Muscle layer of duodenum (tissue), 2 donors: ENCODE results near the gene NUDT16L1.
"Not testable (repeated sequence)": the region's sequence is repeated elsewhere in the genome, so short reads cannot be mapped to it uniquely, and the experiment has no call there.

Experiments
- H3K27ac ChIP-seq: one replicate; pipeline ENCODE4 v1.7.0; 2013; ENCODE audit warnings: mild to moderate bottlenecking, low read length
- H3K27me3 ChIP-seq: one replicate; pipeline ENCODE4 v1.7.0; 2013; ENCODE audit warnings: low read depth, mild to moderate bottlenecking, control low read depth, low read length
- H3K36me3 ChIP-seq, 2 donors: one replicate each; pipeline ENCODE4 v1.7.0; 2013; ENCODE audit warnings: low read length in 2 of 2, control low read depth in 1 of 2, mild to moderate bottlenecking in 1 of 2; ENCODE audit not compliant: insufficient read depth in 2 of 2, control insufficient read depth in 1 of 2
- H3K4me1 ChIP-seq, 2 donors: one replicate each; pipeline ENCODE4 v1.7.0; 2013; ENCODE audit warnings: low read length in 2 of 2, mild to moderate bottlenecking in 2 of 2, control low read depth in 1 of 2, moderate library complexity in 1 of 2; ENCODE audit not compliant: insufficient read depth in 2 of 2, control insufficient read depth in 1 of 2
- H3K4me3 ChIP-seq, 2 donors: one replicate each; pipeline ENCODE4 v1.7.0; 2013; ENCODE audit warnings: low read length in 2 of 2, low read depth in 1 of 2, mild to moderate bottlenecking in 1 of 2
- H3K9me3 ChIP-seq, 2 donors: one replicate each; pipeline ENCODE4 v1.7.0; 2013; ENCODE audit warnings: low read length in 2 of 2, control low read depth in 1 of 2, mild to moderate bottlenecking in 1 of 2; ENCODE audit not compliant: control insufficient read depth in 1 of 2
- donor health status: healthy.

NUDT16L1 gene

DNA sequence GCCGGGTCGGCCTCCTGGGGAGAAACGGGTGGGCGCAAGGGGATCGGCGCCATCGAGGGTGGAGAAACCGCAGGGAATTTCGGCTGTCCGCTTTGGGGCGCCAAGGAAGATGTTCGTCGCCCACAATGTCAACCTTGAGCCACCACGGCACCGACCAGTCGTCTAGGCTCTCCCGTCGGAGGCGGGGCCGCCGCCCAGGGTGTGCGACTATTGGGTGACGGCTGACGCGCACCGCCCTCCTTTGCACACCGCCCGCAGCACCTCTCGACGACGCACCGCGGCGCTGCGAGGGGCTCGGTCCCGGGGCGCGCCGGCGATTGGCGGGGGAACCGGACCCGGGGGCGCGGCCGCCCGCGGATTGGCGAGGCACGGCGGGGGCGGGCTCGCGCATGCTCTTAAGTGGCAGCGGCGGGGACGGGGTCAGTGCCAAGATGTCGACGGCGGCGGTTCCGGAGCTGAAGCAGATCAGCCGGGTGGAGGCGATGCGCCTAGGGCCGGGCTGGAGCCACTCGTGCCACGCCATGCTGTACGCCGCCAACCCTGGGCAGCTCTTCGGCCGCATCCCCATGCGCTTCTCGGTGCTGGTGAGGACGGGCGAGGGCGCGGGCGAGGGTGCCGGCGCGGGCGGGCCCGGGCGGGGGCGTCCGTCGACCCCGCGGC lies at the start of gene NUDT16L1:
TSS of gene NUDT16L1 (plus strand) at position 267 of the 660 bp plus-strand sequence. CDS start at position 432, 165 bp downstream.
- H3K36me3 ChIP-seq: peaks cover 5 to 53% of the 10 kb centered on the region in 2 donors

DNA sequence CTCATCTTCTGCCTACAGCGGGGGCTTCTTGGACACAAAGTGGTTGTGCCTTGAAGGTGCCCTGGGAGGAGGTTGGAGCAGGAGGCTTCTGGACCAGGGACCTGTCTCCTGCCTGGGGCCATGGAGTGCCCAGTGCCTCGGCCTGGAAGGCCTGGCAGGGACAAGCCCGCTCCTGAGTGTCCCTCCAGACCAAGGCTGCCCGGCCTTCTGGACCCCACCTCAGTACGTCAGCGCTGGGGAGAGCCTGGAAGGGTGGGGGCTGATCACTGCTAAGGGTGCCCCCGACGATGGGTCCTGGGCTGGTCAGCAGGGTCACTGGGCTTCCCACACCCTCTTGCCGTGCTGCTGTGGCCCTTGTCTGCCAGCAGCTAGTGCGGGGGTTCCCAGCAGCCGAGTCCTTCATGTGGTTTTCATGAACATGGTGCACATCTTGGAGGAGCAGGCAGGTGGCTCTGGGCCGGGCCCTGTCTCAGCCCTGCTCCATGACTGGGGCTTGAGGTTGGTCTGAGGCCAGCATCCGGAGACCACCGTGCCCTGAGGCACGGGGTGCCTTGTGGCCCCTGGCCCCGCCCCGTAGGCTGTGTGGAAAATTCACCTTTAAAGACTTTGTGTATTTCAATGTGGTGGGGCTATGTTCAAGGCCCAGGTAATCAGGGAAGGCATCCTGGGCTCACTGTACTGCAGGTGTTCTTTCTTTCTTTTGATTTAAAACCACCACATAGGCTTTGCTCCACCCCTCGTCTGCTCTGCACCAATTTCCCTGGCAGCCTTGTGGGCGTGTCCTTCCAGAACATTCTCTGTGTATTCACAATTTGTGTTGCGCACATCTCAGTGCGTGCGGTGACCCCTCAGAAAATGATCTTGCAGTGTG lies 46.4 kb upstream of the NUDT16L1 start:
- Histone ChIP-seq H3K36me3 (peaks cover 6 to 22% of the 10 kb centered on the region in 2 donors), H3K9me3 (no peaks in the 10 kb centered on the region), H3K27me3 (no peaks in the 10 kb centered on the region), H3K4me3 (no peak overlapping the region), H3K27ac (no peak overlapping the region), H3K4me1 (peaks cover 0 to 3% of the 10 kb centered on the region in 2 donors)

More for the DNA sequence above, at the start of gene NUDT16L1:
- Histone ChIP-seq H3K9me3 (no peaks in the 10 kb centered on the region), H3K27ac (no peak within 1 kb of the TSS), H3K4me1 (peaks cover 5 to 29% of the 10 kb centered on the region in 2 donors), H3K27me3 (no peaks in the 10 kb centered on the region), H3K4me3 (peak within 1 kb of the TSS; percentile 61 to 97)

DNA sequence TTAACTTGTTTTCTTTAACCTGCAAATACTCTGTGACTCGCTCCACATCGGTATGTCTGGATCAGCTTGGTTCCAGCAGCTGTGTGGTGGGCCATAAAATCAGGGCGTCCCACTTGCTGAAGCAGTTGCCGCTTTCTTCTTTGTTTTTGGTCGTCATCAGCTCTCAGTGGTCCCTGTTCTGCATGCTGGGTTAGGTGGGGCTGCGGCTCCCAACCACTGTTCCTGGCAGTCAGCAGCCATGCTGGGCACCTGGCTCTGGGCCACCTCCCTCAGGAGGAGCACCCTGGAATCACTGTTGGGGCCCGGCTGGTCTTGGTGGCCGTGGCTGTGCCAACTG lies 45.8 kb upstream of the NUDT16L1 start:
- H3K27ac ChIP-seq: no peak overlapping the region
- peaks cover 6 to 28% of the 10 kb centered on the region in 2 donors for H3K36me3 ChIP-seq
- no peaks in the 10 kb centered on the region for H3K27me3 ChIP-seq
- H3K4me3 ChIP-seq: no peak overlapping the region
- peaks cover 0 to 3% of the 10 kb centered on the region in 2 donors for H3K4me1 ChIP-seq
- H3K9me3 ChIP-seq: no peaks in the 10 kb centered on the region

DNA sequence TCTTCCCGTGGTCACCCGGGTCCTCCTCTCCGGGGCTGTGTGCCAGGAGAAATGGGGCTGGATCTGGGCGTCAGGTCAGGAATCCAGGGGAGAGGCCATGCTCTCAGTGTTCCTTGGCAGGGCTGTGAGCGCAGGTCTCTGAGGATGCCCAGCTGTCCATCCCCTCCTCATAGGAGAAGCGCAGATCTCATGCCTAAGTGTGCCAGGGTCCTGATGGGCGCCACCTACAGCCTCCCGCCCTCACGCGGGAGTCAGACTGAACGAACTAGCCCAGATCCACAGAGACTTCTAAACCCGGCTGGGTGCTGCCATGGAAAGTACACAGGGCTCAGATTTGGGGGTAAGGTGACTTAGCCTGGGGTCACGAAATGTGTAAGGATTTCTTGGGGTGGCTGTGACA lies 44.4 kb upstream of the NUDT16L1 start:
- Histone ChIP-seq H3K9me3 (no peaks in the 10 kb centered on the region), H3K4me1 (peaks cover 0 to 3% of the 10 kb centered on the region in 2 donors), H3K4me3 (no peak overlapping the region), H3K27me3 (no peaks in the 10 kb centered on the region), H3K36me3 (peaks cover 11 to 41% of the 10 kb centered on the region in 2 donors), H3K27ac (no peak overlapping the region)

DNA sequence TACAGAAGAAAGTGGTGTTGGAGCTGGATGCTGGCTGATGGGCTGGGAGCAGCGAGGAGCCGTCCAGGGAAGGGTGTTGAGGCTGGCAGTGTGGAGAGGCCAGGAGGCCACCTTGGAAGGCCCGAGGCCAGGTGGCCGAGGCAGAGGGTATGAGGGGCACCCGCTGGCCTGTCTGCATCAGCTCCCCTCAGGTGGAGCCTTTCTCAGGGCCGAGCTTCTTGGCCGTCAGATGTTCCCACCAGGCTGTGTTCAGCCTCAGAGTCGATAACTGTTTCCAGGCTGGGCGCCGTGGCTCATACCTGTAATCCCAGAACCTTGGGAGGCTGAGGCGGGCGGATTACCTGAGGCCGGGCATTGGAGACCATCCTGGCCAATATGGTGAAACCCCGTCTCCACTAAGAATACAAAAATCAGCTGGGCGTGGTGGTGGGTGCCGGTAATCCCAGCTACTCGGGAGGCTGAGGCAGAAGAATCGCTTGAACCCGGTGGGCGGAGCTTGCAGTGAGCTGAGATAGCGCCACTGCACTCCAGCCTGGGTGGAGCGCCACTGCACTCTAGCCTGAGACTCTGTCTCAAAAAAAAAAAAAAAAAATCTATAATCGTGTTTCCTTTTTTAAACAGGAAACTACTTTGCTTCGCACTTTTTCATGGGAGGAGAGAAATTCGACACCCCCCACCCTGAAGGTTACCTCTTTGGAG lies 43.5 kb upstream of the NUDT16L1 start:
- Histone ChIP-seq H3K9me3 (no peaks in the 10 kb centered on the region), H3K4me1 (peaks cover 0 to 3% of the 10 kb centered on the region in 2 donors), H3K27me3 (no peaks in the 10 kb centered on the region), H3K4me3 (no peak overlapping the region), H3K36me3 (peaks cover 19 to 51% of the 10 kb centered on the region in 2 donors), H3K27ac (no peak overlapping the region)

DNA sequence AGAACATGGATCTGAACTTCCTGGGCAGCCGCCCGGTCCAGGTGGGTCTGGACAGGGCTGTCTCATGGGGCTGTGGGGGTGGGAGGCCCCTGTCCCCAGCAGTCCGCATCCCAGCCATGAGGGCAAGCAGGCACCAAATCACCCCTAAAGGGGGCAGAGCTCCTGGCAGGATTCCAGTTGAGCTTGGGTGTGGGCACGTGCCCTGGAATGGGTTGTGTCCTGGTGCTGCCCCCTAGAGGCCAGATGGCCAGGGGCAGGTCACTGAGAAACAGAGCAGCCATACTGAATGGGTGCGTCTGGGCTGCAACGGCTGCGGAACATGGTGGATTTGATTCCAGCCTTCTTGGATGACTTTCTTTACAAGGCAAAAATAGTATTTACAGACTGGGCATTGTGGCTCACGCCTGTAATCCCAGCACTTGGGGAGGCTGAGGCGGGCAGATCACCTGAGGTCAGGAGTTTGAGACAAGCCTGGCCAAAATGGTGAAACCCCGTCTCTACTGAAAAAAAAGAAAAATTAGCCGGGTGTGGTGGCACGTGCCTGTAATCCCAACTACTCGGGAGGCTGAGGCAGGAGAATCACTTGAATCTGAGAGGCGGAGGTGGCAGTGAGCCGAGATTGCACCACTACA lies 42.8 kb upstream of the NUDT16L1 start:
- H3K27me3 ChIP-seq, H3K27ac ChIP-seq, H3K9me3 ChIP-seq, H3K4me1 ChIP-seq, H3K4me3 ChIP-seq: not testable (repeated sequence)
- H3K36me3 ChIP-seq: peaks cover 22 to 53% of the 10 kb centered on the region in 2 donors

DNA sequence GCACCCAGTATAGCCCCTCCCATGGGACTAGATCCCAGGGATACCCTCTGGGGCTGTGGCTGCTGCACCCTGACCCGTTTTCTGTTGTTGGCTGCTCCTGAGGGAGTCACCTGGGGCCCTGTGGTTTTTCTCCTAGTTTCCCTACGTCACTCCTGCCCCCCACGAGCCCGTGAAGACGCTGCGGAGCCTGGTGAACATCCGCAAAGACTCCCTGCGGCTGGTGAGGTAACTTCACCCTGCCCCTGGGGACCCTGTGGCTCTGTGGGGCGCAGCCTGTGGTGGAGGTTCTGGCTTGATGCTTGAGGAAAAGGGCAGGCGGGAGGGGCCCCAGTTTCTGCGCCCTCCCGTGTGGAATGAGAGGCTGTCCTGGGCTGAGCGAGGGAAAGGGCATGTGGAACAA lies 41.5 kb upstream of the NUDT16L1 start:
- Histone ChIP-seq H3K4me3 (no peak overlapping the region), H3K27me3 (no peaks in the 10 kb centered on the region), H3K27ac (no peak overlapping the region), H3K4me1 (peaks cover 0 to 3% of the 10 kb centered on the region in 2 donors), H3K36me3 (peaks cover 28 to 58% of the 10 kb centered on the region in 2 donors), H3K9me3 (no peaks in the 10 kb centered on the region)

DNA sequence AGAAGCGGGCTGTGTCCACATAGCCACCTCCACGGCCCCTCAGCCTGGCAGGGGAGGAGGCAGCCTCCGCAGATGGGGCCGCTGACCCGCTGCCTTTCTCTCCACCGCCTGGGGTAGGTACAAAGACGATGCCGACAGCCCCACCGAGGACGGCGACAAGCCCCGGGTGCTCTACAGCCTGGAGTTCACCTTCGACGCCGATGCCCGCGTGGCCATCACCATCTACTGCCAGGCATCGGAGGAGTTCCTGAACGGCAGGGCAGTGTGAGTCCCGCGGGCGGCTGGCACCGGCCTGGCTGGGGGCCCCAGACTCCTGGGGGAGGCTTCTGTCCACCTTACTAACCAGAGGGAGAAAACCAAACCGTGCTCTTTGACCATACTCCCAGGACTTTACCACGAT lies 40.8 kb upstream of the NUDT16L1 start:
- Histone ChIP-seq H3K27ac (no peak overlapping the region), H3K36me3 (peaks cover 28 to 65% of the 10 kb centered on the region in 2 donors), H3K27me3 (no peaks in the 10 kb centered on the region), H3K4me3 (no peak overlapping the region), H3K4me1 (peaks cover 0 to 3% of the 10 kb centered on the region in 2 donors), H3K9me3 (no peaks in the 10 kb centered on the region)

DNA sequence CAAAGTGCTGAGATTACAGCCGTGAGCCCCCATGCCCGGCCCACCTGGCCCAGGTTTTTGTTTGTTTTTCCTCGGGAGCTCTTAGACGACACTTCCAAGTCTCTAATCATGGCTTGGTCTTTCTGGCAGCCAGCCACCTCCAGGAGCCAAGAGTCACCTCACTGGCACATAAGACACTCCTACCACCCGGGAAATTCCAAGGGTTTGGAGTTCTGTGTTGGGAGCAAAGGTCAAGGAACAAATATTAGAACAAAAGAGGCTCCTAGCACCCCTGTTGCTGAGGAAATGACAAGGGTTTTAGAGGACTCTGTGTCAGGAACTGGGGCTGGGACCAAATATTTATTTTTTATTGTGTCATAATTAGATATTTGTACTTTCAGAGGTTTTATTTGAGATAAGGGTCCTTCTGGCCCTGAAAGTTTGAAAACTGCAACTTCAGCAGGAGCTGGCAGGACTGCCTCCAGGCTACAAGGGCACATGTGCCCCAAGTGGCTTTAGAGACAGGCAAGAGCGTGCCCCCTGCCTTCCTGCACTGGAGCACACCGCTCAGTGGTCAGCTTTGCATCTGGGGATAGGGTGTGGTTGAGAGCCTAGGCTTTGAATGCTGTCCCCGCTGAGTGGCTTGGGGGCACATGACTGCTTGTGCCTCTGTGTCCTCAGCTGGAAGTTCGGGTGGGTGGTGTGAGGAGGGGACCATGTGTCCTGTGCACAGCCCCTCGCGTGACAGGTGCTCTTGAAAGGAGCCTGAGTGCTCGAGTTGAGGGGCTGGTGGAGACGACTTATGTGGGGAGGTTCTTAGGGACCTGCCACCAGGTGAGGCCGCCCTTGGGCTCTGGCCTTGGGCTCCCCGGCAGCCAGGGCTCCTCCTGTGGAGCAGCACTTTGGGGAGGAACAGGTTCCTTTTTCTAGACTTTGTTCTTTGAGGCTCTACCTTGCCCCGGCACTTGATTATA lies 39.1 kb upstream of the NUDT16L1 start:
- H3K9me3 ChIP-seq: no peaks in the 10 kb centered on the region
- H3K27ac ChIP-seq: no peak overlapping the region
- peaks cover 0 to 3% of the 10 kb centered on the region in 2 donors for H3K4me1 ChIP-seq
- no peaks in the 10 kb centered on the region for H3K27me3 ChIP-seq
- H3K4me3 ChIP-seq: no peak overlapping the region
- H3K36me3 ChIP-seq: peaks cover 28 to 74% of the 10 kb centered on the region in 2 donors

DNA sequence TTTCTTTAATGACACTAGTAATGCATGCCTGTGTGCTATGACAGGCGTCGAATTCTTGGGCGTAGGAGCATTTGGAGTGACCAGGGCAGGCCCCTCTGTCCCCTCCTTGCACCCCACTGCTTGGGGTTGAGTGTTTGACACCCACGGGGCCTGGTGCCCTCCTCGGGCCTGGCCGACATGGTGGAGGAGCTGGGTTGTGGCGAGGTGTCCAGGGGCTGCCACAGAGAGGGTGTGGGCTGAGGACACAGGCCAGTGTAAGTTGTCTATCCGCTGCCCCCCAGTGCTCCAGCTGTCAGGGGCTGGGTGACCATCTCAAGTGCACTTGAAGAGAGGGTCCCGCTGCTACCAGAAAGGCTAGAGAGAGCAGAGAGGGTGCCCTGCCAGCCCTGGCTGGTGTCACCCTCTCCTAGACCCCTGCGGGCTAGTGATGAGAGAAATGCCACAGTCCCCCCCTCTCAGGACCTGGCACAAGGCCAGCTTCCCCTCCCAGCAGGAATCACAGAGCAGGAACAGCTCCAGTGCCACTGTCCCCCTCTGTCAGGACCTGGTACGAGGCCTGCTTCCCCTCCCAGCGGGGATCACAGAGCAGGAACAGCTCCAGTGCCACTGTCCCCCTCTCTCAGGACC lies 38.3 kb upstream of the NUDT16L1 start:
- Histone ChIP-seq H3K36me3 (peaks cover 28 to 82% of the 10 kb centered on the region in 2 donors), H3K27ac (peak overlapping the region; percentile 45), H3K9me3 (no peaks in the 10 kb centered on the region), H3K4me3 (no peak overlapping the region), H3K4me1 (peaks cover 0 to 7% of the 10 kb centered on the region in 2 donors), H3K27me3 (no peaks in the 10 kb centered on the region)
